ENCODE measurements around the gene DEFB132. TPM values are rescaled to one million over a fixed set of nuclear protein-coding genes. Genes with fewer than 3 reads are reported as not detected.

Gene DEFB132
- total and polyA plus RNA-seq, 2 of the 8 experiments (the other 6 are each of a cell fraction or from before 2014, with no cell fraction given) = not detected

- TF ChIP-seq CHD7 (IDR thresholded peaks at IDR 0.05; ENCODE audit: insufficient replicate concordance, low read length) (no peak), SRF (IDR thresholded peaks at IDR 0.05; ENCODE audit: low read depth, low read length) (no peak), PHF8 (conservative IDR thresholded peaks at IDR 0.05; ENCODE audit: low read depth, low read length) (no peak), TAF1 (IDR thresholded peaks at IDR 0.05; ENCODE audit: low read depth, low read length) (no peak), SIN3A (conservative IDR thresholded peaks at IDR 0.05 in 1 of 2, IDR thresholded peaks at IDR 0.05 in 1 of 2; ENCODE audit: low read depth in 1 of 2, low read length in 2 of 2) (no peak), RXRA (IDR thresholded peaks at IDR 0.05; ENCODE audit: insufficient read depth, low read depth, low read length) (no peak), TCF12 (IDR thresholded peaks at IDR 0.05; ENCODE audit: low read depth, low read length) (no peak)
- TF ChIP-seq, protein P1, sequence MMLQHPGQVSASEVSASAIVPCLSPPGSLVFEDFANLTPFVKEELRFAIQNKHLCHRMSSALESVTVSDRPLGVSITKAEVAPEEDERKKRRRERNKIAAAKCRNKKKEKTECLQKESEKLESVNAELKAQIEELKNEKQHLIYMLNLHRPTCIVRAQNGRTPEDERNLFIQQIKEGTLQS (IDR thresholded peaks at IDR 0.05; ENCODE audit: insufficient read depth, low read depth, low read length) = no peak
These were observed 20.0 kb upstream of the DEFB132 start (continued) for GRCh38 chr20:237489-237888.
